Forelimb muscle (tissue), 1 donor: Measurements from ENCODE around the gene ARHGAP23. TPM values are rescaled to one million over a fixed set of nuclear protein-coding genes. Genes with fewer than 3 reads are reported as not detected.
"Not testable (repeated sequence)": the region's sequence is repeated elsewhere in the genome, so short reads cannot be mapped to it uniquely, and the experiment has no call there.

Experiments used
- DNase-seq: peaks from one replicate; pipeline ENCODE4 v3.0.0-alpha.2; 2013; ENCODE audit warnings: low read depth
- polyA plus RNA-seq: library from polyadenylated mRNA; unstranded; fragments of 120-200 nt; gene quantifications from one replicate; pipeline ENCODE4 v1.2.1, GENCODE V29; 2013; ENCODE audit not compliant: insufficient read length

ARHGAP23 gene
- polyA plus RNA-seq, 1 donor: 25.1 TPM

DNA sequence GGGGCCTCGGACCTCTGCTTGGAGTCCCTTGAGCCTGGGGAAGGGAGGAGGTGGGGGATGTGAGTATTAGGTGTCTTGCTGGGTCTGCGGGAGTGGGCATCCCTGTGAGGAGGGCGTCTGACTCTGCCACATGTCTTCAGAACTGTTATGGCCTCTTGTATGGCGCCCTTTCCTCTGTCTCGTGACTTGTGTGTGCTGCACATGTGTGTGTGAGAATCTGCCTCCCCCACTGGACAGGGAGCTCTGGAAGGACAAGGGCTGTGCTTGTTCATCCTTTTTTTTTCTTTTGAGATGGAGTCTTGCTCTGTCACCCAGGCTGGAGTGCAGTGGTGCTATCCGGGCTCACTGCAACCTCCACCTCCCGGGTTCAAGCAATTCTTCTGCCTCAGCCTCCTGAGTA, 33.4 kb downstream of the ARHGAP23 start:
- no peak for DNase-seq

DNA sequence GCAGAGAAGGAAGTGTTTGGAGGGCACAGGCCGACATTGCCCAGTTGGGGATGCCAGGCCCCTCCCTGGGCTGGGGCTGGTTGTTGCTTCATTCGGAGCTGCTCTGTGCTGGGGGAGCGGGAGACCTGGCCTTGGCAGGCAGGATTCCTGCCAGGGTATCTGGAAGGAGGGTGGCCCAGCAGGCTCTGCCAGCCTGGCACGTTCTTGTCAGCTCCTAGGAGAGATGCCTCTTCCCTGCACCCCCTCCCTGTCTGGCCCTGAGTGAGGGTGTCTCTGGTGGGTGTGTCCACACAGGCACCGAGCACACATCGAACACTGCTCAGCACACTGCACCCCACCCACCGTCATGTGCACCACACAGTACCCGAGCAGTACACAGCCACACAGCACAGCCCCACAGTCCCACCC, 35.2 kb downstream of the ARHGAP23 start:
- no peak for DNase-seq

DNA sequence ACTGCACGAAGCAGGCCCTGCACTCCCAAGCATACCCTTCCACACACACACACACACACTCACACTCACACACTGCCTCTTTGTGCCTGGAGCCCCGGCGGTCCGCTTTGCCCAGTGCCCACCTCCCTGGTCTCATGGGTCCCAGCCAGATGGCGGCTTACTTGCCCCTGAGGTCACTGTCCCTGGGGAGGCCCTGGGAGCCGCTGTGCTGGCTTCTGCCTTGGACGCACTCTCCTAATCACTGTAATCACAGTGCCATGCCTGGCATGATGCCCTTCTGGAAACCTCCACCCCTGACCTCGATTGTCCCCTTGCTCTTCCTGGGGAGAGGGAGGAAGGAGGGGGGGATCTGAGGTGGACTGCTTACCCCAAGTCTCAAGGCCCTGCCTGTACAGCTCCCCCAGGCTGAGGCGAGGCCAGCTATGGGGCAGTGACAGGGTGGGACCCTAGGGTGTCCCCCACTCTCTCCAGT, 36.0 kb downstream of the ARHGAP23 start:
- no peak for DNase-seq

DNA sequence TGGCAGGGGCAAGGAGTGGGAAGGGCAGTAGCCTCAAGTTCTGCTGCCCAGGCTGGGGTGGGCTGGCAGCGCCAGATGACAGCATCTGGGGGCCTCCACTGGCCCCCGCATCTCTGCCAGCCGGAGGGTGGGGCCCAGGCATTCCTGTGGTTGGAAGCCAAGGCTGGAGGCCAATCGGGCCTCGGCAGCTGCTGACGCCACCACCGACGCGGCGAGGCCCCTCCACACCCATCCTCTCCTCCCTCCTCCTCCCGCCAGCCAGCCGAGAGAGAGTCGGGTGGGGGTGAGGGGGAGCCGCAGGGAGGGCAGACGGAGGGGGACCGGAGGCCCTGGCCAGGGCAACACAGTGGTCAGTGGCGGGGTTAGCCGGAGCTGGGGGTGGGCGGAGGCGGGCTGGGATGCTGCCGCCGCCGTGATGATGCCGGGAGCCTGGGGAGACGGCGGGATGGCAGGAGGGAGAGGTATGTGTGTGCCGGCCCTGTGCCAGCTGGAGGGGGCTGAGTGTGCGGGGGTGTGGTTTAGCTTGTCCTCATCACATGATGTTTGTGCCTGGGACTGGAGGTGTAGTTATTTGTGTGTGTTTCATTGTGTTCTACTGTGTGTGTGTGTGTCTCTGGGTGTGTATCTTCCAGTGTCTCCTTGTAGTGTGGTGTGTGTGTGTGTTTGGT, 36.6 kb downstream of the ARHGAP23 start:
- peak; percentile 65 for DNase-seq

DNA sequence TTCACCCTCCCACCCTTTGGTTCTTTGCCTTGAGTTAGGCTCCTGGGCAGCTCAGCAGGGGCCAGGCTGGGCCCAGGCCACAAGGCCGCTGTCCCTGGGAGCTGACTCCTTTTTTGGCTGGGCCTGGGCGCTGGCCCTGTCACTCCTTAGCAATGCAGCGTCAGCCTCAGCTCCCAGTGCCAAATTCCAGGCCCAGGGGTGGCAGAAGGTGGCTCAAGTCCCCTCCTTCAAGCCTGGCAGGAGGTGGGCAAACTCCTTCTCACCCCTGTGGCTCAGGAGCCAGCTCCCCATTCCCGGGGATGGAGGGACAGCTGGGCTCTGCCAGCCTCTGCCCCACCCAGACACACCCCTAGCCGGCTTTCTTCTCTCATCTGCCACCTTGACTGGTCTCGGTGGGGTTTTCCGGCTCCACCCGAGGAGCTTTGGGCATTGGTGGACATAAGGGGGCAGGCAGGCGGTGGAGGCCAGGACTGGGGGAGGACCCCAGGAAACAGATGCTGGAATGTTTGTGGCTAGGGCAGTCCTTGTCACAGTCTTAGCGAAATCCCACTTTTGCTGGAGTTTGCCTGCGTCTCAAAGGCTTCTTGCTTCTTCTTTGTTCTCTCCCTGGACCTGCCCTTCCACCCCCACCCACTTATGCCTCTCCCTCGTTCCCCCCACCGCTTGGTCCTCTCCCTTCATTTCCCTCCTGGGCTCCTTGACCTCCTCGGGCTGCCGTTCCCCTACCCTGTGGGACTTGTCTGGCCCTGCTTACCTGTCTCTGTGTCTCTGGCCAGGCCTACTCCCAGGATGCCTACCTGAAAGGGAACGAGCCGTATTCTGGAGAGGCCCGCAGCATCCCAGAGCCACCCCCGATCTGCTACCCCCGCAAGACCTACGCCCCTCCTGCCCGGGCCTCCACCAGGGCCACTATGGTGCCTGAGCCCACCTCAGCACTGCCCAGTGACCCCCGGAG, 37.4 kb downstream of the ARHGAP23 start:
- DNase-seq: no peak

- no peak for DNase-seq
These were observed 38.4 kb downstream of the ARHGAP23 start for GRCh38 chr17:38466346-38467315.

- no peak for DNase-seq
These were observed 39.2 kb downstream of the ARHGAP23 start for GRCh38 chr17:38467491-38467890.

DNA sequence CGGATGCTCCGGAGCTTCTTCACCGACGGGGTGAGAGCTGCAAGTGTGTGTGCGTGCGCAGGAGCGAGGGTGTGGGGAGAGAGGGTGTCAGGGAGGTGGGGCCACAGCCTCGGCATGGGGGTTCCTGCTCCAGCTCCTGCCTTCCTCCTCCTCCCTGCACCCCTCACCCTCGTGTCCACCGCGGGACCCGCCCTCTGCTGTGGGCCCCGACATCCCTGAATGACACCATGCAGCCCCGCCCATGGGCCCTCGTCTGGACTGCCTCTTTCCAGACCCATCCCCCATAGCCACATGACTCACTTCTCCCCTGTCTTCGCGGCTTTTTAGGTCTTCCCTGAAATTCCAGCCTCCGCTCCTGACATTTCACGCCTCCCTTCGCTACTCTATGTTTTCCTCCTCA, 41.6 kb downstream of the ARHGAP23 start:
- no peak for DNase-seq

GRCh38 chr17:38471253-38471652, 43.0 kb downstream of the ARHGAP23 start:
- not testable (repeated sequence) for DNase-seq

GRCh38 chr17:38474666-38475065, 46.4 kb downstream of the ARHGAP23 start:
- not testable (repeated sequence) for DNase-seq

DNA sequence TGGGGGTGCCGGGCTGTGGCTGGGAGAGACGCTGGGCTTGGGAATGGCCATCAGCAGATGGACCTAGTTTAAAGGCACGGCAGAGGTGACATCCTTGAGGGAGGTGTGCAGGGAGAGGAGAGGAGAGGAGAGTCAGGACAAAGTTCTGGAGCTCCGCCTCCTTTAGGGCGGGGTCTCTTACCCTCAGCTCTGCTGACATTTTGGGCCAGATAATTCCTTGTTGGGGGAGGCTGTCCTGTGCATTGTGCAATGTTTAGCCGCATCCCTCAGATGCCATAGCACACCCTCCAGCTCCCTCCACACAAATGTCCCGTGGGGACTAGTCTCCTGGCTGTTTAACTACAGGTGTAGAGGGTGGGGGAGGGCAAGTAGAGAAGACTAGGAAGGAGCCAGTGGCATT, 48.3 kb downstream of the ARHGAP23 start:
- no peak for DNase-seq

DNA sequence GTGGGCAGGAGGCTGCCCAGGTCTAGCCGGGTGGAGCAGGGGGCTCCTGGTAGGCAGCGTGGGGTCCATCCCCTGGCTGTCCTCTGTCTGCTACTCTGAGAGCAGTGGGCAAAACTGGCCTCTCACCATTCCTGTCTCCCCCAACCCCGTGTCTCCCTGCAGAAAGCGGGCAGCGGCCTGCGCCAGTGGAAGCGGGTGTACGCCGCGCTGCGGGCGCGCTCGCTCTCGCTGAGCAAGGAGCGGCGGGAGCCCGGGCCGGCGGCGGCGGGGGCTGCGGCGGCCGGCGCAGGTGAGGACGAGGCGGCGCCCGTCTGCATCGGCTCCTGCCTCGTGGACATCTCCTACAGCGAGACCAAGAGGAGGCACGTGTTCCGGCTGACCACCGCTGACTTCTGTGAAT, 49.2 kb downstream of the ARHGAP23 start:
- not testable (repeated sequence) for DNase-seq

DNA sequence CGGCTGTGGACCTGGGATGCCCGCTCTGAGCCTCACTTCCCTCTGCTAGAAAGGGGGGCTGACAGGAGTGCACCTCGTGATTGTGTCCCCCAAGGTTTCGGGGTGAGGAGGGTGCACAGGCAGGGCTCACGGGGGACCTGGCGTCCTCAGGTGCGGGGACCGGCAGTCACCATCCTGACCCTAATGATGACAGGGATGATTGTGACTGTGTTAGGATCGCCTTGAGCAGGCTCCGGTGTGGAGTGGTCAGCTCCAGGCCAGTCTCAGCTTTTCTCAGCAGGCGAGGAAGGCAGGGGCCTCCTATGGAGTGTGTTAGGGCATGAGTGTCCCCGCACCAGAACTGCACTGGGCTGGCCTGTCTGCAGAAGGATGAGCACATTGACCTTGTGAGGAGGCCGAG, 49.7 kb downstream of the ARHGAP23 start:
- DNase-seq: not testable (repeated sequence)

- not testable (repeated sequence) for DNase-seq
These were observed 50.4 kb downstream of the ARHGAP23 start for GRCh38 chr17:38478667-38479066.

DNA sequence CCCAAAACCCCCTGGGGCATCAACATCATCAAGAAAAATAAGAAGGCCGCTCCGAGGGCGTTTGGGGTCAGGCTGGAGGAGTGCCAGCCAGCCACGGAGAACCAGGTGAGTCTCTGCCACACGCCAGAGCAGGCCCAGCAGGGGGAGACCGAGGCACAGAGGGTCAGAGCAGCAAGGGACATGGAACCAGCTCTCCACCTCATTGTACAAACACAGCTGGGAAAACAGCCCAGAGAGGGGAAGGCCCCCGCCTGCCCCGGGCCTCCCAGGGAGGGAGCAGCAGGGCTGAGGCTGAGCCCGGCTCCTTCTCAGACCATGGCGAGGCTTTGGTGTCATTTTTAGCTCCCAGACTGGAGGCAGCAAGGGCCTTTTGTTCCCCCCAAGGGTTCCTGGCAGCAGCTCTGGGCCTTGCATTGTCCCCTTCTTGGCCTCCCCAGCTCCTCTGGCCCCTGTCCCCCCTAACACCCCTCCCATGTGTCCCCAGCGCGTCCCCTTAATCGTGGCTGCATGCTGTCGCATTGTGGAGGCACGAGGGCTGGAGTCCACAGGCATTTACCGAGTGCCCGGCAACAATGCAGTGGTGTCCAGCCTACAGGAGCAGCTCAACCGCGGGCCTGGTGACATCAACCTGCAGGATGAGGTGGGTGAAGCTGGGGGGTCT, 53.9 kb downstream of the ARHGAP23 start:
- DNase-seq: not testable (repeated sequence)

- not testable (repeated sequence) for DNase-seq
These were observed 54.4 kb downstream of the ARHGAP23 start for GRCh38 chr17:38482700-38483043.

DNA sequence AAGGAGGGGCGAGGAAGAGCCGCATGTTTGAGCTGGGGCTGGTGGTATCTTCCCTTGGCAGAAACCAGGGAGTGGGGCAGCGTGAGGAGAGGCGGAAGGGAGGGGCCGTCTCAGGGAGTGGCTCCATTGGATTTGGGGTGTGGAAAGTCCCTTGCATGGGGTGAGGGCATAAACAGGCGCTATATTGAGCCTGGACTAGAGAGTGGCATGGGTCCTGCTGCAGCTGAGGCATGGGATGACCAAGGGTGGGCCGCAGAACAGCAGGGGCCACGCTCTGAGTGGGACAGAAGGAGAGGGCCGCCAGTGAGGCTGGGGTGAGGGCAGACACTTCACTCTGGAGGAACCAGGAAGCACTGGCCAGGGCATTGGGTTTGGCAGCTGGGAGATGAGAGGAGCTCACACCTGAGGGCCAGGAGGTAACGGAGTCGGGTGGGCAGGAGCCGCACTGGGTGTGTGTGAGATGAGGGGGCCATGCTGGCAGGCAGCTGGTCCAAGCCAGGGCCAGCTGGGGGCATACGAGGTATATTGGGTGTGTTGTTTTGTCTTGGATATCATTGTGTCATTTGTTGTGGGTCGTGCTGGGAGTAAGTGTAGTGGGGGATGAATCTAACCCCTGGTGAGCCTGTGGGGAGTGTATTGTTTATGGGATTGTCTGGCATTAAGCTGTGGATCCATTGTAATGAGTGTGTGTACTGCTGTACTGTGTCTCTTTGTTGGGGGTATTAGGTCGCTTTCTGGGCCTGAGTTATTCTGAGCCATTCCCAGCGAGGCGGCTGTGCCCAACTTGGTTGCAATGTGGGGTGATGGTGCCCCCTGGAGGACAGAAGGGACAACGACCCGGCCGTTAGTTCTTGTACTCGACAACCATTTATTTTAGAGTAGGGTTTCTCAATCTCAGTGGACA, 56.2 kb downstream of the ARHGAP23 start:
- DNase-seq: not testable (repeated sequence)

DNA sequence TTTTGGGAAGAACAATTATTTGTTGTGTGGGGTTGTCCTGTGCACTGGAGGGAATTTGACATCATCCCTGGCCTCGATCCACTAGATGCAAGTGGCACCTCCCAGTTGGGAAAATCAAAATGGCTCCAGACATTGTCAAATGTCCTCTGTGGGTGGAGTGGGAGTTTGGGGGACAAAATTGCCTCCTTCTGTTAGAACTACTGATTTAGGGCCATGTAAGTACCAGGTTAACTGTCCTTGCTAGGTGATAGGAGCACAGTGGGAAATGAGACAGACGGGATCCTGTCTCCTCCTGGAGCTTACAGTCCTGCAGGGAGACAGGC, 56.8 kb downstream of the ARHGAP23 start:
- no peak for DNase-seq

GRCh38 chr17:38485681-38486298, 57.5 kb downstream of the ARHGAP23 start:
- not testable (repeated sequence) for DNase-seq

DNA sequence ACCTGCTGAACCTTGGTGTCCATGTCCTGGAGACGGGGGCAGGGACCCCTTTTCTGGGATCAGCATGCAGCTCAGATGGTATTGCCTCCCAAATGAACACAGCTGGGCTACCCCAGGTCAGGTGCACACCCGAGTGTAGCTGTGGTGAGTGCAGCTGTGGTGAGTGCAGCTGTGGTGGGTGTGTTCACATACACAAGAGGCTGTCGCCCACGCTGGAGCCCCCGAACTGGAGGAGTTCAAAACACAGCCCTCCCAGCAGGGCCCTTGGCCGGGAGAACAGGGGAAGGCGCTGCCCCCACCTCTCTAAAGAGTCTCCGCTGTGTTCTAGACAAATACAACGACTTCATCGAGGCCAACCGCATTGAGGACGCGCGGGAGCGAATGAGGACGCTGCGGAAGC, 61.5 kb downstream of the ARHGAP23 start:
- not testable (repeated sequence) for DNase-seq
